HPDE6-E6E7 (cell line): Measurements from ENCODE around the gene SLC44A1.

Experiments
- DNase-seq: peaks from one replicate; pipeline ENCODE4 v3.0.0; 2011; ENCODE audit warnings: missing footprints; ENCODE audit errors: extremely low spot score

Gene SLC44A1

DNA sequence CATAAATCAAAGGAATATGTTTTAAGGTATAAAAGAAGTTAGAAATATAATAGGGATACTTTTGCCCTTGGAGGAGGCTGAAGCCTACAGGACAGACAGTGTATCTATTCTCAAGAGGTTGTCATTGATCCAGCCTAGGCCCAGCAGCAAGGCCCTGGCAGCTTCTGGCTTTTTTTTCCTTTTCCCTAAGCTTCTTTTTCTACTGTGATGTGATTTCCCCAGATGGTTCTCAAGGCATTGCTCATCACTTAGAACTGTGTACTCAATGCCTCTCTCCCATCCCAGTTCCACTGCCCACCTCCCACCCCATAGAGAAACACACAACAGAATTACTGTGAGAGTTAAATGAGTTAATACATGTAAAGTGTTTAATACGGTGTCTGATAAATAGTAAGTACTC, 88.6 kb downstream of the SLC44A1 start:
- DNase-seq, result no peak

DNA sequence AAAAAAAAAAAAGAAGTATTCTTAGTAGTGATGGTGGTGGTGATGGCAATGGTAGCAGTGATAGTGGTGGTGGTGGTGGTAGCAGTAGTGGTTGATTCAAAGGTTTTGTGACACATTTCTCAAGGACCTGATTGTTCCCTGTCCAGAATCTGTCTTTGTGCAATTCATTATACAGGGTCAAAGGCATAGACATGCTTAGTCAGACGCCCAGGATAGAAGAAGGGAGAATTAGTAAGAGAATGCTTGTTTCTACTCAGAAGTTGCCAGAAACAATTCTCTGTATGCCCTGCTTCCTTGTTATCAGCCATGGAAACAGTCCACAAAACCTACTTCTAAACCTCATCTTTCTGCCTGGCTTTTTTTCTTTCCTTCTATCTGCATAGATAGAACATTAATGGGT, 89.4 kb downstream of the SLC44A1 start:
- no peak for DNase-seq

- DNase-seq, result no peak
Observed at GRCh38 chr9:105338308-105338707, 93.9 kb downstream of the SLC44A1 start.

DNA sequence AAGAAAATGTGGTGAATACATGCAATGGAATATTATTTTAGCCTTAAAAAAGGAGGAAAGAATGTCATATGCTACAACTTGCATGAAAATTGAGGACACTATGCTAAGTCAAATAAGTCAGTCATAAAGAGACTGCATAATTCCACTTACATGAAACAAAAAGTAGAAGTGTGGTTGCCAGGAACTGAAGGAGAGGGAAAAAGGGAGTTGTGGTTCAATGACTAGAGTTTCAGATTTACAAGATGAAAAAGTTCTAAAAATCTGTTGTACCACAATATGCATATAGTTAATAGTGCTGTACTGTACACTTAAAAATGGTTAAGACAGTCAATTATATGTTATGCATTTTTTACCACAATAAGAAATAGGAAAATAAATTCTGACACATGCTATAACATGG, 95.4 kb downstream of the SLC44A1 start:
- DNase-seq, result no peak

- DNase-seq, result no peak
Observed at GRCh38 chr9:105341434-105342146, 97.1 kb downstream of the SLC44A1 start.

- no peak for DNase-seq
Observed at GRCh38 chr9:105342147-105342505, 97.7 kb downstream of the SLC44A1 start.

- no peak for DNase-seq
Observed at GRCh38 chr9:105344283-105344682, 99.8 kb downstream of the SLC44A1 start.

DNA sequence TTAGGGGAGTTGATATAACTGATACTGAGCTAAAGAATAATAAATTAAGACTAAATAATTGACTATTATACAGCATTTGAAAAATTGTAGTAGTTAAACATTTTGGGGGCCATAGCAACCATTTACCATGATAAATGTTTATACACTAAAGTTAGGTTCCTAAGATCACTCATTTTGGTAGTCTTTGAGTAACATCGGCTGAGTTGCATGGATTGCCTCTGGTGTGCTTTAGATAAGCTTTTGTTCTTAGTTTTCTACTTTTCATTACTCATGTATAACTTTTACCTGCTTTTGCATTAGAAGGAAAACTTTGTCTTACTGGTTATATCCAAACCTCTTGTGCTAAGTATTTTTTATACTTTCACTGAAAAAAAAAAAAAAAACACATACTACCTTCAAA, 101.2 kb downstream of the SLC44A1 start:
- no peak for DNase-seq

GRCh38 chr9:105346273-105346672, 101.8 kb downstream of the SLC44A1 start:
- no peak for DNase-seq

DNA sequence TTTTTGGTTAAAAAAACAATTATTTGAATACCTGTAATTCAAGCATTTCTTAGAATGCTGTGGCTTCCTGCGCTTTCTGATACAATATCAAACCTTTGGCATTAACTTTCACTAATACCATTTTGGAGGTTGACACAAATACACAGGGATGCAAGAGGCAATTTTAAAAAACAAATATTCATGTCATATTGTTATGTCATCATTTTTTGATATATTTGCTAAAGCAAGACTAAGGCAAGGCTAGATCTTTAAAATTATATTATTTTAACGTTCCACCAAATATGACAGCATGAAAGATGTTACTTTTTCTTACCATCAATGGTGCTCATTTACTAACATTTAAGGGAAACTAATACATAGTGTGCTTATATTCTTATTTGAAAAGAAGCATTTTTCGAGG, 110.0 kb downstream of the SLC44A1 start:
- DNase-seq, result no peak

GRCh38 chr9:105355781-105356180, 111.3 kb downstream of the SLC44A1 start:
- no peak for DNase-seq

GRCh38 chr9:105357937-105358336, 113.5 kb downstream of the SLC44A1 start:
- DNase-seq, result no peak

- no peak for DNase-seq
Observed at GRCh38 chr9:105359892-105360291, 115.4 kb downstream of the SLC44A1 start.

DNA sequence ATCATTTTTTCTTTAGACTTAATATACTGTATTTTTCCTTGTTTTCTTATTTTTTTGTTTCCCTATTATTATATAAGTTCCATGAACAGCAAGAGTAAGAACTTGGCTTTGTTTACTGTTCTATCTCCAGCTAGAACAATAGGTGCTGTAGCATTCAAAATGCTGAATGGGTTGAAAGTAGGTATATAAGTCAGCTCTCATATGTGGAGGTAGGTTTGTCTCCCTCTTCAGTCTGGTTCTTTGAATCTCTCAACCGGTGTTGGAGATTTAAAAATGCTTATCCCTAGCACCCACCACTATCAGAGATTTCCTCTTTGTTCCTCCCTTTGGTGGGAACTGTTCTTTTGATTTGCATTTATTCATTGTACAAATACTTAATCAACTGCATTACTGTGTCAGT, 115.9 kb downstream of the SLC44A1 start:
- no peak for DNase-seq

GRCh38 chr9:105361873-105362272, 117.4 kb downstream of the SLC44A1 start:
- DNase-seq, result no peak

DNA sequence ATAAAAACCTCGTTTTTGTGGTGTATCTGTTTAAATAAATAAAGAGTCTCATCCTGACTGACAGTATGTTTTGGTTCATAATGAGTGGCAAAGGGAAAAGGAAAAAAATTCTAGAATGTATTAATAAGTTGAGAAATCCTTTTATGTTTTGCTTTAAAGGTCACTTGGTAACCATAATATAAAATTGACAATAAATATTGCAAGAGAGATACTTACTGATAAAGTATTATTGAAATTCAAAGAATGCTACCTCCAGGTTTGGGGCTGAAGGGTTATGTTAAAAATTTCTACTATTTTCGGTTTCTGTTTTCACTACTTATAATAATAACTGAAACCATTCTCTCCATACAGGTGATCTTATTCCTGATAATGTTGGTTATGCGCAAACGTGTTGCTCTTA, 118.0 kb downstream of the SLC44A1 start:
- DNase-seq, result no peak

- DNase-seq, result no peak
Observed at GRCh38 chr9:105363837-105364236, 119.4 kb downstream of the SLC44A1 start.

- no peak for DNase-seq
Observed at GRCh38 chr9:105369911-105370310, 125.5 kb downstream of the SLC44A1 start.

- DNase-seq, result no peak
Observed at GRCh38 chr9:105373723-105374122, 129.3 kb downstream of the SLC44A1 start.

DNA sequence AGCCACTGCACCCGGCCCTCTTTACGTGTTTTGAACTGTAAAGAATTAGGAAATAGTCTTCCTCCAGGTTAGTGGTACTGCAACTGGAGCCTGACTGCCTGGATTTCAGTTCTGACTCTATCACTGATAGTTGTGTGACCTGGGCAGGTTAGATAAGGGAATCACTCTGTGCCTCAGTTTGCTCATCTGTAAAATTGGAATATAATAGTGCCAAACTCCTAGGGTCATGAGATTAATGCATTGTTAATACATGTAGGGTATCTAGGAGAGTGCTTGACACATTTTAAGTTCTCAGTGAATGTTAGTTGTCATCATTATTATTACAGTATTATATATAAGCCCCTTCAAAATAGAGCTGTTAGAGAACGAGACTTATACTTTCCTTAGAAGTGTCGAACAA, 130.9 kb downstream of the SLC44A1 start:
- DNase-seq, result no peak

GRCh38 chr9:105376893-105377292, 132.4 kb downstream of the SLC44A1 start:
- no peak for DNase-seq

DNA sequence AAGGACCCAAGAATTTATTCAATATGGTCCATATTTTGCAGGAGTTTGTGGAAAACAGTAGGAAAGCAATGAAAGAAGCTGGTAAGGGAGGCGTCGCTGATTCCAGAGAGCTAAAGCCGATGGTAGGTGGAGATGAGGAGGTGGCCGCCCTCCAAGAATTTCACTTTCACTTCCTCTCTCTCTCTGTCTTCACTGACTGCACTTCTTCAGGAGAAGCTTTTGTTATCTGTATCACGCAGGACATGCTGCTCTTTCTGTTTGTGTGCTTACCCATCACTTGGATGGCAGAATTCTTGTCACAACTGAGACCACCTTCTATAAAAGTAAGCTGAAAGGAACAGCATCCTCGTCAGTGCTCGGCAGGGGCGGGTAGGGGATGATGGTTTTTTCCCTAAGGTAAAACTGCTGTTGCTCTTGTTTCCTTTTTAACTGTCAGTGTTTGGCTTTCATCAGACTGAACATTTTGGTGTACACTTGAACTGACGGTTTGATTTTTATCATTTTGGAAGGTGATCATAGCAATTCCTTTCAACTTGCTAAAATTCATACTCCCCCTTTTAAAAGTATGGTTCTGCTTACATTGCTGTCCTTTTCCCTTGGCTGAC, 141.0 kb downstream of the SLC44A1 start:
- no peak for DNase-seq

DNA sequence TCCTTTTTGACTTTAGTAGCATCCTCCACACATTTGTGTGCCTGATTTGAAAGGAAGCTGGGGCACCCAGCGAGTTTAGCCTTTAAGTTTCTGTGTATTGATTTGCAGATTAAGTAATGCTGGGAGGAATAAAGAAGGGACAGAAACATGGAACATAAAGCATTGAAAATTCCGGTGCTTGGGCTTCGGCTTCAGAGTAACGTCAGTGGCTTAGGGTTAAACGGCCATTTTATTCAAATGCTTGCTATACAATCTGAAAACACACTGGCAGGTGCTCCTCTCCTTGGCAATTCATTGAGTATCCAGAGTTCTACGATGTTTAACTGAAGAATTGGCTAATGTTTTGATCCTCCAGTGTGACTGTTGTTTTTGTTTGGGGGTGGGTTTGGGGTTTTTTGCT, 145.3 kb downstream of the SLC44A1 start:
- DNase-seq, result no peak

- DNase-seq, result no peak
Observed at GRCh38 chr9:105390871-105391270, 146.4 kb downstream of the SLC44A1 start.
